HFFc6 (cell line): Measurements from ENCODE around the gene CXCR3. TPM values are rescaled to one million over a fixed set of nuclear protein-coding genes. Genes with fewer than 3 reads are reported as not detected.
A peak's percentile ranks its signal among the peaks of the same experiment; 100 is the strongest.

Source experiments
- DNase-seq: peaks from one replicate; pipeline ENCODE4 v3.0.0-alpha.2; 2018
- H3K27ac Mint-ChIP-seq: 2 replicates; pipeline ENCODE4 v1.8.0; 2020; ENCODE audit warnings: mild to moderate bottlenecking, mixed read lengths
- H3K27me3 Mint-ChIP-seq: 2 replicates; pipeline ENCODE4 v1.8.0; 2021; ENCODE audit warnings: mild to moderate bottlenecking, moderate library complexity, mixed read lengths; ENCODE audit not compliant: insufficient read depth
- H3K36me3 Mint-ChIP-seq: 2 replicates; pipeline ENCODE4 v1.8.0; 2021; ENCODE audit warnings: low read depth, mixed read lengths
- H3K4me1 Mint-ChIP-seq: 2 replicates; pipeline ENCODE4 v1.8.0; 2020; ENCODE audit warnings: low read depth, mixed read lengths
- H3K4me3 Mint-ChIP-seq: 2 replicates; pipeline ENCODE4 v1.8.0; 2020; ENCODE audit warnings: mild to moderate bottlenecking, moderate library complexity, mixed read lengths
- H3K9me3 Mint-ChIP-seq: 2 replicates; pipeline ENCODE4 v1.8.0; 2020; ENCODE audit warnings: mild to moderate bottlenecking, mixed read lengths
- total RNA-seq, 6 experiments: library from RNA; stranded (reverse); fragmentation: NEBNext Ultra II Directional; extraction: Animal tissue kit (Norgen Biotek cat#: 25700); gene quantifications; 2 replicates in 1 of 6; 3 replicates in 5 of 6; pipeline ENCODE4 v1.2.3, GENCODE V29; 2021
- TF ChIP-seq, protein P1 (sequence below): fragments of 200-600 bp; sonication (generic); IDR thresholded peaks from 2 replicates; pipeline ENCODE4 v1.5.0; 2021; ENCODE audit warnings: antibody characterized with exemption, mild to moderate bottlenecking

CXCR3 gene
- total RNA-seq, 6 experiments from 2014 or later = not detected

DNA sequence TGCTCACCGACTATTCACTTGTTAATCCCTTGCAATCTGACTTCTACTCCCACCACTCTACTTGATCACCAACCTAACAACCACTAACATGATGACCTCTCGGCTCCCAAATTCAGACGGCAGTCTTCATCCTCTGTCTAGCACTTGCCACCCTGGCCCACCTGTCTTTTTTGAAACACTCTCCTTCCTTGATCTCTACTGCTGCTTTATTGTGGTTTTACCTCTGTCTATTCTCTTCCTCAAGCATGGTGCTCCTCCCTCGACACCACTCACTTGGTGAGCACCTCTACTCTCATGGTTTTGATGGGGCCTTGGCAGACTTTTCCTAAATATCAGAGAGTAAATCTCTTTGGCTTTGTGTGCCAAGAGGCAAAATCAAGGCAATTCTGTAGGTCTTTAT, 21.7 kb upstream of the CXCR3 start:
- DNase-seq = no peak
- no peak overlapping the region for H3K4me3 Mint-ChIP-seq
- no peaks in the 10 kb centered on the region for H3K27me3 Mint-ChIP-seq
- H3K27ac Mint-ChIP-seq = no peak overlapping the region
- no peaks in the 10 kb centered on the region for H3K9me3 Mint-ChIP-seq
- no peaks in the 10 kb centered on the region for H3K36me3 Mint-ChIP-seq
- no peaks in the 10 kb centered on the region for H3K4me1 Mint-ChIP-seq
- TF ChIP-seq, protein P1, sequence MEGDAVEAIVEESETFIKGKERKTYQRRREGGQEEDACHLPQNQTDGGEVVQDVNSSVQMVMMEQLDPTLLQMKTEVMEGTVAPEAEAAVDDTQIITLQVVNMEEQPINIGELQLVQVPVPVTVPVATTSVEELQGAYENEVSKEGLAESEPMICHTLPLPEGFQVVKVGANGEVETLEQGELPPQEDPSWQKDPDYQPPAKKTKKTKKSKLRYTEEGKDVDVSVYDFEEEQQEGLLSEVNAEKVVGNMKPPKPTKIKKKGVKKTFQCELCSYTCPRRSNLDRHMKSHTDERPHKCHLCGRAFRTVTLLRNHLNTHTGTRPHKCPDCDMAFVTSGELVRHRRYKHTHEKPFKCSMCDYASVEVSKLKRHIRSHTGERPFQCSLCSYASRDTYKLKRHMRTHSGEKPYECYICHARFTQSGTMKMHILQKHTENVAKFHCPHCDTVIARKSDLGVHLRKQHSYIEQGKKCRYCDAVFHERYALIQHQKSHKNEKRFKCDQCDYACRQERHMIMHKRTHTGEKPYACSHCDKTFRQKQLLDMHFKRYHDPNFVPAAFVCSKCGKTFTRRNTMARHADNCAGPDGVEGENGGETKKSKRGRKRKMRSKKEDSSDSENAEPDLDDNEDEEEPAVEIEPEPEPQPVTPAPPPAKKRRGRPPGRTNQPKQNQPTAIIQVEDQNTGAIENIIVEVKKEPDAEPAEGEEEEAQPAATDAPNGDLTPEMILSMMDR = no peak

DNA sequence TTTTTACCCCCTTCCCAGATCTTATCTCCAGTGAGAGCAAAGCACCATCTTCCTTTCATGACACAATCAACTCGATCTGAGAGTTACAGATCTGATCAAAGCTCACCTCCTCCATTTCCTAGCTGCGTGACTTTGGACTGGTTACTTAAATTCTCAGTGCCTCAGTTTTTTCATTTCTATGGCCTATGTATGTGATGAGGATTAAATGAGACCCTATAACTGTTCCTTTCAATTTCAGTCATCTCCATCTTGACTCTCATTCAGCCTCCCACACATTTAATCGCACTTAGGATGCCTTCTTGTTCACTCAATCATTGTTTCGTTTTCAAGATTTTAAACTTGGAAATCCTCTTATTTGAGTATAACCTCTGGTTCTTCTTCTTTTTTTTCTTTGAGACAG, 20.1 kb upstream of the CXCR3 start:
- Mint-ChIP-seq H3K27me3 (no peaks in the 10 kb centered on the region), H3K9me3 (no peaks in the 10 kb centered on the region)

DNA sequence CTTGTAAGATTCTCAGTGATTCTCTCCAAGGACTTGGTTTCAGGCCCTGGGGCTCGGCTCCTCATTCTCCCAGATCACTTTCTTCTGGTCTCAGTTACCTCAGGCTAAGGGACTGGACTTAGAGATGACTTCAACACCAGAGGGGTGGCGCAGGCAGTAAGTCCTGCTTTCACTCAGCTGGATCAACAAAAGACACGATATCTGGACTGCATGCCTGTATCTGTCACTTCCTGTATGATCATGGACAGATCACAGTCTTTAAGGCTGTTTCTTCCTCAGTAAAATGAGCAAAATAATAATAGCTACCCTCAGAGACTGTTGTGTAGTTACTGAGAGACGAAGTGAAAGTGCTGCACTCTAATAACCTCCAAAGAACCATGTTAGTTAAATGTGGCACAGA, 19.5 kb upstream of the CXCR3 start:
- no peaks in the 10 kb centered on the region for H3K9me3 Mint-ChIP-seq
- no peaks in the 10 kb centered on the region for H3K27me3 Mint-ChIP-seq
- no peak overlapping the region for H3K4me3 Mint-ChIP-seq
- no peak overlapping the region for H3K27ac Mint-ChIP-seq
- no peaks in the 10 kb centered on the region for H3K4me1 Mint-ChIP-seq
- peak; percentile 35 for DNase-seq
- H3K36me3 Mint-ChIP-seq = no peaks in the 10 kb centered on the region
- TF ChIP-seq, protein P1 = no peak

More for the DNA sequence above, 20.1 kb upstream of the CXCR3 start:
- Mint-ChIP-seq H3K36me3 (no peaks in the 10 kb centered on the region), H3K27ac (no peak overlapping the region), H3K4me1 (no peaks in the 10 kb centered on the region), H3K4me3 (no peak overlapping the region)
- DNase-seq = no peak
- TF ChIP-seq, protein P1 = no peak

DNA sequence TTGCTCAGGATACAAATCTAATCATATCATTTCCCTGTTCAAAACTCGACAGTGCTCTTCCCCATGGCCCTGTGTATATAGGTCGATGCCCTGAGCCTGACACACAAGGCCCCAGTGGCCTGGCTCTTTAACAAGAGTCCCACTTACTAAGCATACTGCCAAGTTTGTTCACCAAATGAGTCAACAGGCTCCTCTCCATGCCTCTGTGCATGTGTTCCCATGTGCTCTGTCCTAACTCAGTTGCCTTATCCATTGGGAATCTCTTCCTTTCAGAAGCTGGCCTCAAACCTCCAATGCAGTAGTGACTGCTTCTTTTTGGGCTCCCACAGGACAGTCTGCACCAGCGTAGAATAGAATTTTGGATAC, 18.9 kb upstream of the CXCR3 start:
- H3K27me3 Mint-ChIP-seq = no peaks in the 10 kb centered on the region
- H3K4me1 Mint-ChIP-seq = no peaks in the 10 kb centered on the region
- H3K9me3 Mint-ChIP-seq = no peaks in the 10 kb centered on the region
- peak overlapping the region; percentile 62 for H3K27ac Mint-ChIP-seq
- TF ChIP-seq, protein P1 = no peak
- peak; percentile 3 for DNase-seq
- no peaks in the 10 kb centered on the region for H3K36me3 Mint-ChIP-seq
- 0 out of 2 replicates have a peak overlapping the region, but pooled peaks have one; percentile 22 for H3K4me3 Mint-ChIP-seq

DNA sequence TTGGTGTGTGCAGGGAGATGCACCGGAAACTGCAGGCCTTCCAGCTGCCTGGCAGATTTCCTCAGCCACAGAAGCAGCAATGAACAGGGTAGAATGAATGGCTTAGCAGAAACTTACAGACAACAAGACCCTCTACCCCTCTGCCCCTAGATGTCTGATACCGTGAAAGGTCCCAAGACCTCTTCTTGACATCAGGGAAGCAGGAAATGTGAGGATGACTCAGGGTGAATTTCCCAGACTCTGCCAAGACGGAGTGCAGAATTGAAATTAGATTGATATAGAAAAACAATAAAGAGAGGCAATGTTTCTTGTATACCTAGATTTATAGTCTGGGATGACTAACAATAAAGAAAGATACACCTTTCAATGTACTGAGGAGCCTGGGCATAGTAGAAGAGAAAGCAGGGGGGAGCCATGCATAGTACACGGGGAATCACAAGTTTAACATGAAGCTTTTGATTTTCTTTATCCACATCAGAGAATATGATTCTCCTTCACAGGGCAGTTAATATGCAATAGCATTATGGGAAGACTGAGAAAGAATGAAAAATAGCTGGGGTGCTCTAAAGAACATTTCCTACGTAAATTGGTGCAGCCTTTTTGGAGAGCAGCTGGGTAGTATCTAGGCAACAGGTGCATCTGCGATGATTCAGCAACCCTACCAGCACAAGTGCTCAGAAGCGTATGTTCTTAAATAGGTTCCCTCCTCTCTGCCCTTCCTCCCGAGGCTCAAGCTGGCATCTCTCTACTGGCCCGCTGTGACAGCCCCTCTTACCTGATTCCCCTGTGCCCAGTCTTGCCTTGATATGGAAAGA, 18.3 kb upstream of the CXCR3 start:
- TF ChIP-seq, protein P1 = no peak
- Mint-ChIP-seq H3K27me3 (no peaks in the 10 kb centered on the region), H3K4me1 (no peaks in the 10 kb centered on the region), H3K4me3 (no peak overlapping the region), H3K9me3 (no peaks in the 10 kb centered on the region), H3K27ac (no peak overlapping the region), H3K36me3 (no peaks in the 10 kb centered on the region)
- DNase-seq = no peak
